ENCODE data around the gene GALNT9. TPM values are rescaled to one million over a fixed set of nuclear protein-coding genes. Genes with fewer than 3 reads are reported as not detected.

The GALNT9 gene
- total RNA-seq, 2 donors from 2014 or later: 0.14 to 1.0 TPM

DNA sequence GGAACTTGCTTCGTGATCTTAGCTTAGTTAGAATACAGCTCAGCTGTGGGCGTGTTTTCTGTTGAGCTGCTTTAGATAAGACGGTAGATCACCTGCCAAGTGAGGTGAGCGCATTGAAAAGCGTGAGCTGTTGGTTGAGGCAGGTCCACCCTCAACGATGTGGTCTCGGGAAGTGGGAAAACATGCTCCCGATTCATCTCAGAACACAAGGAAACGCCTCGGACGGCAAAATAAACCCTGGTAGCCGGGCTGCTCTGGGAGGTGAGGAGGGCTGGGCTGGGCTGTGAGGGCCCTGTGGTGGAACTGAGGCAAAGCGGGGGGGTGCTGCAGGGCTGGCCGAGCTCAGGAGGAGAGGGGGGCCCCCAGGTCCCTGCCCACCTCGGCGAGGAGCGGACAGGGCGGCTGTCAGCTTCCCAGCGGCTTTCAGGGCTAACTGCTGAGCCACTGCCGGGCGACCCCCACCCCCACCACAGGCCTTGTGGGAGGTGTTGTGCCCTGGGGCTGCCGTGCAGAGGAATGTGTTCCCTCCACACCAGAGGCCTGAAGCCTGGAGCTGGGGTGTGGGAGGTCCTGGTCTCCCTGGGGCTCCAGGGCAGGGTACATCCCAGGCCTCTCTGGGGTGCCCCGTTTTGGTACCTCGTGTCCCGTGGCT is 154.4 kb downstream of the GALNT9 start:
- H3K9me3 ChIP-seq: no peaks in the 10 kb centered on the region
- no peak for DNase-seq (ENCODE audit: low spot score)
- H3K27me3 ChIP-seq (replicated peaks; ENCODE audit: insufficient read depth): peaks cover 31% of the 10 kb centered on the region
- H3K4me1 ChIP-seq (replicated peaks): peaks cover 6% of the 10 kb centered on the region
- intact Hi-C loops (cut with DNase I): no loop called here
- H3K27ac ChIP-seq: no peak overlapping the region
- no peaks in the 10 kb centered on the region for H3K36me3 ChIP-seq
- 47% methylated on average over 25 of the region's 25 CpGs for WGBS
- no peak overlapping the region for H3K4me3 ChIP-seq
- no peak for TF ChIP-seq CTCF (IDR thresholded peaks at IDR 0.05)
- TF ChIP-seq POLR2A (IDR thresholded peaks at IDR 0.05): no peak
- no peak for TF ChIP-seq POLR2AphosphoS5 (IDR thresholded peaks at IDR 0.05)

- Histone ChIP-seq H3K27ac (no peak overlapping the region), H3K4me3 (no peak overlapping the region), H3K36me3 (no peaks in the 10 kb centered on the region), H3K9me3 (no peaks in the 10 kb centered on the region), H3K4me1 (replicated peaks) (peaks cover 6% of the 10 kb centered on the region), H3K27me3 (replicated peaks; ENCODE audit: insufficient read depth) (peaks cover 31% of the 10 kb centered on the region)
- intact Hi-C loops (cut with DNase I): no loop called here
- 83% methylated on average over 30 of the region's 30 CpGs for WGBS
- no peak for TF ChIP-seq POLR2AphosphoS5 (IDR thresholded peaks at IDR 0.05)
- TF ChIP-seq CTCF (IDR thresholded peaks at IDR 0.05): no peak
- TF ChIP-seq POLR2A (IDR thresholded peaks at IDR 0.05): no peak
- DNase-seq (ENCODE audit: low spot score): no peak
These were observed 155.2 kb downstream of the GALNT9 start for GRCh38 chr12:132174015-132174838.

- peaks cover 31% of the 10 kb centered on the region for H3K27me3 ChIP-seq (replicated peaks; ENCODE audit: insufficient read depth)
- 67% methylated on average over 35 of the region's 35 CpGs for WGBS
These were observed 156.0 kb downstream of the GALNT9 start for GRCh38 chr12:132173135-132174014.

GRCh38 chr12:132172619-132173018 is 156.8 kb downstream of the GALNT9 start:
- no peak for DNase-seq (ENCODE audit: low spot score)
- no peaks in the 10 kb centered on the region for H3K9me3 ChIP-seq
- peaks cover 6% of the 10 kb centered on the region for H3K4me1 ChIP-seq (replicated peaks)
- intact Hi-C loops (cut with DNase I): no loop called here
- 68% methylated on average over 15 of the region's 15 CpGs for WGBS
- no peak overlapping the region for H3K27ac ChIP-seq
- peaks cover 31% of the 10 kb centered on the region for H3K27me3 ChIP-seq (replicated peaks; ENCODE audit: insufficient read depth)
- no peak overlapping the region for H3K4me3 ChIP-seq
- H3K36me3 ChIP-seq: no peaks in the 10 kb centered on the region
- no peak for TF ChIP-seq POLR2A (IDR thresholded peaks at IDR 0.05)
- no peak for TF ChIP-seq CTCF (IDR thresholded peaks at IDR 0.05)
- no peak for TF ChIP-seq POLR2AphosphoS5 (IDR thresholded peaks at IDR 0.05)

More at GRCh38 chr12:132173135-132174014, 156.0 kb downstream of the GALNT9 start:
- DNase-seq (ENCODE audit: low spot score): no peak
- Histone ChIP-seq H3K4me1 (replicated peaks) (peaks cover 6% of the 10 kb centered on the region), H3K4me3 (no peak overlapping the region), H3K9me3 (no peaks in the 10 kb centered on the region), H3K36me3 (no peaks in the 10 kb centered on the region), H3K27ac (no peak overlapping the region)
- TF ChIP-seq CTCF (IDR thresholded peaks at IDR 0.05): no peak
- TF ChIP-seq POLR2A (IDR thresholded peaks at IDR 0.05): no peak
- TF ChIP-seq POLR2AphosphoS5 (IDR thresholded peaks at IDR 0.05): no peak
- intact Hi-C loops (cut with DNase I): no loop called here

All from prostate gland (tissue), 2 donors.